GM23338 (cell line): ENCODE data around the gene MCUR1. TPM values are rescaled to one million over a fixed set of nuclear protein-coding genes. Genes with fewer than 3 reads are reported as not detected.
"Not testable (repeated sequence)": the region's sequence is repeated elsewhere in the genome, so short reads cannot be mapped to it uniquely, and the experiment has no call there.

ENCODE experiments used
- ATAC-seq: fragments of 200-7000 bp; cut with Tn5 transposase; 3 replicates; pipeline ENCODE4 v1.9.1; 2020
- DNase-seq: peaks from one replicate; pipeline ENCODE4 v3.0.0-alpha.2; 2015; ENCODE audit warnings: low spot score
- H2AFZ ChIP-seq: fragments of 200-600 bp; sonication (generic); 2 replicates; pipeline ENCODE4 v1.8.0; 2016; ENCODE audit warnings: antibody characterized with exemption, mild to moderate bottlenecking, moderate library complexity
- H3F3A ChIP-seq: fragments of 200-600 bp; sonication (generic); replicated peaks from 2 replicates; pipeline ENCODE4 v1.8.0; 2017; ENCODE audit warnings: antibody characterized with exemption, mixed run types, low read depth
- H3K27ac ChIP-seq: fragments of 200-600 bp; sonication (generic); 2 replicates; pipeline ENCODE4 v1.6.1; 2016; ENCODE audit warnings: low read depth
- H3K27me3 ChIP-seq: fragments of 200-600 bp; sonication (generic); 2 replicates; pipeline ENCODE4 v1.8.0; 2016; ENCODE audit warnings: mild to moderate bottlenecking, mixed run types, moderate library complexity; ENCODE audit not compliant: insufficient read depth
- H3K36me3 ChIP-seq: fragments of 200-600 bp; sonication (generic); 2 replicates; pipeline ENCODE4 v1.8.0; 2016; ENCODE audit warnings: mild to moderate bottlenecking; ENCODE audit not compliant: insufficient read depth
- H3K4me1 ChIP-seq: fragments of 200-600 bp; sonication (generic); 2 replicates; pipeline ENCODE4 v1.8.0; 2016; ENCODE audit warnings: mild to moderate bottlenecking, moderate library complexity; ENCODE audit not compliant: insufficient read depth
- H3K4me2 ChIP-seq: fragments of 200-600 bp; sonication (generic); 2 replicates; pipeline ENCODE4 v1.7.1; 2017; ENCODE audit warnings: mixed run types
- H3K4me3 ChIP-seq: fragments of 200-600 bp; sonication (generic); 2 replicates; pipeline ENCODE4 v1.6.1; 2016; ENCODE audit warnings: mixed run types
- H3K79me2 ChIP-seq: fragments of 200-600 bp; sonication (generic); replicated peaks from 2 replicates; pipeline ENCODE4 v1.8.0; 2017; ENCODE audit warnings: mild to moderate bottlenecking; ENCODE audit not compliant: insufficient read depth
- H3K9me2 ChIP-seq: fragments of 200-600 bp; sonication (generic); 2 replicates; pipeline ENCODE4 v1.8.0; 2017; ENCODE audit not compliant: insufficient read depth
- H4K20me1 ChIP-seq: fragments of 200-600 bp; sonication (generic); replicated peaks from 2 replicates; pipeline ENCODE4 v1.8.0; 2017; ENCODE audit warnings: mild to moderate bottlenecking; ENCODE audit not compliant: insufficient read depth
- H3K27ac Mint-ChIP-seq: 2 replicates; pipeline ENCODE4 v1.8.0; 2020; ENCODE audit warnings: inconsistent platforms, mild to moderate bottlenecking, moderate library complexity, mixed read lengths
- H3K27me3 Mint-ChIP-seq: 3 replicates; pipeline ENCODE4 v1.8.0; 2022; ENCODE audit warnings: low read depth, mild to moderate bottlenecking, moderate library complexity, mixed read lengths, inconsistent platforms; ENCODE audit not compliant: insufficient read depth, poor library complexity
- H3K36me3 Mint-ChIP-seq: 3 replicates; pipeline ENCODE4 v1.8.0; 2021; ENCODE audit warnings: low read depth, mild to moderate bottlenecking, inconsistent platforms, moderate library complexity, mixed read lengths
- H3K4me1 Mint-ChIP-seq: 3 replicates; pipeline ENCODE4 v1.8.0; 2020; ENCODE audit warnings: mild to moderate bottlenecking, inconsistent platforms, mixed read lengths
- H3K4me3 Mint-ChIP-seq: 3 replicates; pipeline ENCODE4 v1.8.0; 2021; ENCODE audit warnings: moderate library complexity, mild to moderate bottlenecking, inconsistent platforms, mixed read lengths
- H3K9me3 Mint-ChIP-seq: 3 replicates; pipeline ENCODE4 v1.8.0; 2020; ENCODE audit warnings: moderate library complexity, mild to moderate bottlenecking, inconsistent platforms, mixed read lengths
- CREB1 ChIP-seq: fragments of 250-450 bp; sonication (Bioruptor Pico); IDR thresholded peaks from 2 replicates; pipeline ENCODE4 v1.5.0; 2020; ENCODE audit warnings: low read depth, mild to moderate bottlenecking, moderate library complexity
- EZH2 ChIP-seq: fragments of 200-600 bp; sonication (generic); IDR thresholded peaks from one replicate; pipeline ENCODE4 v1.8.0; 2017; ENCODE audit warnings: antibody characterized with exemption, mild to moderate bottlenecking, low read depth; ENCODE audit not compliant: unreplicated experiment
- EZH2phosphoT487 ChIP-seq: fragments of 200-600 bp; sonication (generic); IDR thresholded peaks from one replicate; pipeline ENCODE4 v1.8.1; 2018; ENCODE audit warnings: antibody characterized with exemption; ENCODE audit not compliant: unreplicated experiment
- JUNB ChIP-seq: IDR thresholded peaks from one replicate; pipeline ENCODE4 v1.6.1; 2016; ENCODE audit warnings: antibody characterized with exemption; ENCODE audit not compliant: unreplicated experiment
- NANOG ChIP-seq: IDR thresholded peaks from 2 replicates; pipeline ENCODE4 v1.6.1; 2016; ENCODE audit warnings: antibody characterized with exemption, borderline replicate concordance
- STAT1 ChIP-seq: IDR thresholded peaks from one replicate; pipeline ENCODE4 v1.6.1; 2016; ENCODE audit warnings: antibody characterized with exemption; ENCODE audit not compliant: unreplicated experiment
- ZNF114 ChIP-seq: fragments of 250-450 bp; sonication (Bioruptor Pico); IDR thresholded peaks from 2 replicates; pipeline ENCODE4 v1.5.0; 2020; ENCODE audit warnings: mild to moderate bottlenecking, moderate library complexity
- ZNF331 ChIP-seq: fragments of 250-450 bp; sonication (Bioruptor Pico); IDR thresholded peaks from 2 replicates; pipeline ENCODE4 v1.5.0; 2020; ENCODE audit warnings: low read depth, mild to moderate bottlenecking, moderate library complexity
- polyA plus RNA-seq: library from polyadenylated mRNA; unstranded; fragments of >200 nt; fragmentation: Nextera tagmentation; extraction: Ambion mirVana; gene quantifications from 2 replicates; pipeline ENCODE4 v1.2.1, GENCODE V29; 2016
- total RNA-seq: library from RNA; depleted of rRNA; stranded (reverse); fragments of >200 nt; shearing (Covaris generic); gene quantifications from 2 replicates; pipeline ENCODE4 v1.2.3, GENCODE V29; 2014
- TF ChIP-seq, protein P1 (sequence below), 2 experiments: fragments of 200-600 bp in 1 of 2; sonication (generic) in 1 of 2; conservative IDR thresholded peaks; 2 replicates each; pipeline versions ENCODE4 v1.5.1 to v1.6.1; 2016 to 2017; ENCODE audit warnings: antibody characterized with exemption in 2 of 2, low read depth in 2 of 2, mild to moderate bottlenecking in 2 of 2, moderate library complexity in 1 of 2
- TF ChIP-seq, protein P2 (sequence below): IDR thresholded peaks from 2 replicates; pipeline ENCODE4 v1.6.1; 2016; ENCODE audit warnings: antibody characterized with exemption

Gene MCUR1
- total and polyA plus RNA-seq, 2 experiments from 2014 or later: 21.0 to 65.3 TPM

DNA sequence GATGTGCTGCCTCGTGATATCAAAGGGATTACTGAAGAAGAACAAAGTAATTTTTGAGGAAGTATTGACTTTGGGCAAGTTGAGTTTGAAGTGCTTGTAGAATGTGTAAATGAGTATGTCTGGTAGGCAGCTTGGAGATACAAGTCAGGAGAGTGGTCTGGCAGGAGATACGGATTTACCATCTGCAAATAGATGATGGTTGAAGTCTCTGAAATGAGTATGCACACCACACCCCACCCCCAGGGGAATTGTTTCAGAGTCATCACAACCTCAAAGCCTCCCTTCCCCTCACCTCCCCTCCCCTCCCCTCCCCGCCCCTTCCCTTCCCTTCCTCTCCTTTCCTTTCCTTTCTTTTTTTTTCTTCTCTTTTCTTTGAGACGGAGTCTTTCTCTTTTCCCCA, 16.4 kb upstream of the MCUR1 start:
- no peak for TF ChIP-seq STAT1
- no peak for TF ChIP-seq ZNF331 (CRISPR knock-in tag)
- TF ChIP-seq NANOG: no peak
- H3K9me2 ChIP-seq: no peaks in the 10 kb centered on the region
- no peaks in the 10 kb centered on the region for H3K27me3 ChIP-seq
- H3K4me1 ChIP-seq: no peaks in the 10 kb centered on the region
- H3K4me3 ChIP-seq: no peak overlapping the region
- no peak overlapping the region for H2AFZ ChIP-seq
- DNase-seq: no peak
- H3K36me3 ChIP-seq: no peaks in the 10 kb centered on the region
- Mint-ChIP-seq H3K36me3 (peaks cover 3% of the 10 kb centered on the region; the same call in 1 of the 3 replicates), H3K27me3 (peaks cover 2% of the 10 kb centered on the region), H3K4me3 (no peak overlapping the region), H3K4me1 (no peaks in the 10 kb centered on the region), H3K27ac (no peak overlapping the region), H3K9me3 (peaks cover 11% of the 10 kb centered on the region; the same call in 2 of the 3 replicates)
- no peak for ATAC-seq
- H3K27ac ChIP-seq: no peak overlapping the region
- no peaks in the 10 kb centered on the region for H3K79me2 ChIP-seq
- no peaks in the 10 kb centered on the region for H3F3A ChIP-seq
- no peak overlapping the region for H3K4me2 ChIP-seq
- no peaks in the 10 kb centered on the region for H4K20me1 ChIP-seq

DNA sequence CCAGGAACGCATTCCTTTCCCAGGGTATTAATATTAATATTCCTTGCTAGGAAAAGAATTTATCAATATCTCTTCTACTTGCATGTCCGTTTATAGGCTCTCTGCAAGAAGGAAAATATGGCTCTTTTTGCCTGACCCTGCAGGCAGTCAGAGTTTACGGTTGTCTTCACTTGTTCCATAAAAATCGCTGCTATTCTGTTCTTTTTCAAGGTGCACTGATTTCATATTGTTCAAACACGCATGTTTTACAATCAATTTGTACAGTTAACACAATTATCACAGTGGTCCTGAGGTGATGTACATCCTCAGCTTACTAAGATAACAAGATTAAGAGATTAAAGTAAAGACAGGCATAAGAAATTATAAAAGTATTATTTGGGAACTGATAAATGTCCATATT, 15.1 kb upstream of the MCUR1 start:
- not testable (repeated sequence) for H3K4me3 ChIP-seq, H3F3A ChIP-seq, H2AFZ ChIP-seq, DNase-seq, H3K4me3 Mint-ChIP-seq, H3K27me3 Mint-ChIP-seq, H3K27ac Mint-ChIP-seq, H3K36me3 Mint-ChIP-seq, H3K4me1 Mint-ChIP-seq, H3K27me3 ChIP-seq, H3K9me2 ChIP-seq, H3K4me1 ChIP-seq, H3K27ac ChIP-seq, ATAC-seq, H4K20me1 ChIP-seq, H3K79me2 ChIP-seq, H3K4me2 ChIP-seq, H3K36me3 ChIP-seq
- peaks cover 11% of the 10 kb centered on the region; the same call in 2 of the 3 replicates for H3K9me3 Mint-ChIP-seq

DNA sequence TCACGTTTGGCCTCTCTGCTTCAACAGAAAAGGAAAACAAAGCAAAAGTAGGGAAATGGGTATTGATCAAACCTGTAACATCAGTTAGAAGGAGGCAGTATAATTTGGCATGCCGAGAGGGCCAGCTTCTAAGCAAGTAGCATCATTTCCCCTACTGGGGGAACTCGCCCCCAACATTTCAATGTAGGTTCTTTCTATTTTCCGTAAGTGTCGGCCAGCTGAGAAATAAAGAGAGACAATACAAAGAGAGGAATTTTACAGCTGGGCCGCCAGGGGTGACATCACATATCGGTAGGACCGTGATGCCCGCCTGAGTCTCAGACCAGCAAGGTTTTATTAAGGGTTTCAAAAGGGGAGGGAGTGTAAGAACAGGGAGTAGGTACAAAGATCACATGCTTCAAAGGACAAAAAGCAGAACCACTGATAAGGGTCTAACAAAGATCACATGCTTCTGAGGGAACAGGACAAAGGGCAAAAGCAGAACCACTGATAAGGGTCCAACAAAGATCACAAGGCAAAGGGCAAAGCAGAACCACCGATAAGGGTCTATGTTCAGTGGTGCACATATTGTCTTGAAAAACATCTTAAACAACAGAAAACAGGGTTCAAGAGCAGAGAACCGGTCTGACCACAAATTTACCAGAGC, 14.4 kb upstream of the MCUR1 start:
- H2AFZ ChIP-seq: peak overlapping the region; percentile 73
- not testable (repeated sequence) for H3K4me3 ChIP-seq, H3K27ac Mint-ChIP-seq

DNA sequence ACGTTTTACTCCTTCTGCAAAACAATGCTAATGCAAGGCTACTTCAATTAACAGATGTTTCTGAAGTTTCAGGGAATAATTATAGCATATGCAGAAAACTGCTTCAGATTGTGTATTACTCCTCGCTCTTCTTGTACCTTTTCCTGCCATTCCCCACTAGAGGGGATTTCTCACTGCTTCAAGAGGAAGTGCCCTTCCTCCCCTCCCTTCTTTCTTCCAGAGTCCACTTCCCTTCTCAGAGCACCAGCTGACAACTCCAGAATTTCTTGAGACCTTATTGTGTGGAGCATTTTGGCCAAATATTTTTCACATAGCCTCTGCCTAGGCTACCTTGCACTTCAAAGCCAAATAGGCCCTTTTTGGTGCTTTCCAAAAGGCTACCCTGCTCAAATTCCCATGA, 12.7 kb upstream of the MCUR1 start:
- H3K4me2 ChIP-seq: no peak overlapping the region
- DNase-seq (no peak), ATAC-seq (no peak)
- H3K27me3 ChIP-seq: no peaks in the 10 kb centered on the region
- H3K79me2 ChIP-seq: no peaks in the 10 kb centered on the region
- Mint-ChIP-seq H3K27me3 (peaks cover 2% of the 10 kb centered on the region), H3K36me3 (peaks cover 3% of the 10 kb centered on the region; the same call in 1 of the 3 replicates), H3K4me3 (no peak overlapping the region), H3K27ac (no peak overlapping the region), H3K9me3 (peaks cover 11% of the 10 kb centered on the region; the same call in 2 of the 3 replicates), H3K4me1 (no peaks in the 10 kb centered on the region)
- H3K27ac ChIP-seq: no peak overlapping the region
- H3K4me1 ChIP-seq: no peaks in the 10 kb centered on the region
- H2AFZ ChIP-seq: no peak overlapping the region
- H3K4me3 ChIP-seq: no peak overlapping the region
- no peaks in the 10 kb centered on the region for H3F3A ChIP-seq
- no peaks in the 10 kb centered on the region for H4K20me1 ChIP-seq
- no peaks in the 10 kb centered on the region for H3K36me3 ChIP-seq
- no peaks in the 10 kb centered on the region for H3K9me2 ChIP-seq
- TF ChIP-seq, protein P1, sequence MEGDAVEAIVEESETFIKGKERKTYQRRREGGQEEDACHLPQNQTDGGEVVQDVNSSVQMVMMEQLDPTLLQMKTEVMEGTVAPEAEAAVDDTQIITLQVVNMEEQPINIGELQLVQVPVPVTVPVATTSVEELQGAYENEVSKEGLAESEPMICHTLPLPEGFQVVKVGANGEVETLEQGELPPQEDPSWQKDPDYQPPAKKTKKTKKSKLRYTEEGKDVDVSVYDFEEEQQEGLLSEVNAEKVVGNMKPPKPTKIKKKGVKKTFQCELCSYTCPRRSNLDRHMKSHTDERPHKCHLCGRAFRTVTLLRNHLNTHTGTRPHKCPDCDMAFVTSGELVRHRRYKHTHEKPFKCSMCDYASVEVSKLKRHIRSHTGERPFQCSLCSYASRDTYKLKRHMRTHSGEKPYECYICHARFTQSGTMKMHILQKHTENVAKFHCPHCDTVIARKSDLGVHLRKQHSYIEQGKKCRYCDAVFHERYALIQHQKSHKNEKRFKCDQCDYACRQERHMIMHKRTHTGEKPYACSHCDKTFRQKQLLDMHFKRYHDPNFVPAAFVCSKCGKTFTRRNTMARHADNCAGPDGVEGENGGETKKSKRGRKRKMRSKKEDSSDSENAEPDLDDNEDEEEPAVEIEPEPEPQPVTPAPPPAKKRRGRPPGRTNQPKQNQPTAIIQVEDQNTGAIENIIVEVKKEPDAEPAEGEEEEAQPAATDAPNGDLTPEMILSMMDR (conservative IDR thresholded peaks at IDR 0.05; ENCODE audit: low read depth in 2 of 2): no peak
- no peak for TF ChIP-seq CREB1 (CRISPR knock-in tag)
- no peak for TF ChIP-seq NANOG
- TF ChIP-seq, protein P2, sequence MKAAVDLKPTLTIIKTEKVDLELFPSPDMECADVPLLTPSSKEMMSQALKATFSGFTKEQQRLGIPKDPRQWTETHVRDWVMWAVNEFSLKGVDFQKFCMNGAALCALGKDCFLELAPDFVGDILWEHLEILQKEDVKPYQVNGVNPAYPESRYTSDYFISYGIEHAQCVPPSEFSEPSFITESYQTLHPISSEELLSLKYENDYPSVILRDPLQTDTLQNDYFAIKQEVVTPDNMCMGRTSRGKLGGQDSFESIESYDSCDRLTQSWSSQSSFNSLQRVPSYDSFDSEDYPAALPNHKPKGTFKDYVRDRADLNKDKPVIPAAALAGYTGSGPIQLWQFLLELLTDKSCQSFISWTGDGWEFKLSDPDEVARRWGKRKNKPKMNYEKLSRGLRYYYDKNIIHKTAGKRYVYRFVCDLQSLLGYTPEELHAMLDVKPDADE: no peak
- TF ChIP-seq STAT1: no peak
- no peak for TF ChIP-seq ZNF114 (CRISPR knock-in tag)
- TF ChIP-seq JUNB: no peak
- TF ChIP-seq ZNF331 (CRISPR knock-in tag): no peak
- no peak for TF ChIP-seq EZH2phosphoT487
- no peak for TF ChIP-seq EZH2

More for the DNA sequence above, 14.4 kb upstream of the MCUR1 start:
- H3K9me2 ChIP-seq, H3K4me3 Mint-ChIP-seq, H3K4me1 ChIP-seq, H3K4me1 Mint-ChIP-seq, H3K27me3 Mint-ChIP-seq, H3K79me2 ChIP-seq, H3F3A ChIP-seq, H4K20me1 ChIP-seq, ATAC-seq, DNase-seq, H3K27ac ChIP-seq, H3K4me2 ChIP-seq, H3K36me3 ChIP-seq, H3K36me3 Mint-ChIP-seq, H3K27me3 ChIP-seq: not testable (repeated sequence)
- H3K9me3 Mint-ChIP-seq: peaks cover 11% of the 10 kb centered on the region; the same call in 2 of the 3 replicates
